ENCODE data around the gene YPEL1. TPM values are rescaled to one million over a fixed set of nuclear protein-coding genes. Genes with fewer than 3 reads are reported as not detected.

Gene YPEL1
- total RNA-seq: 8.2 TPM

- intact Hi-C loops (cut with DNase I): no loop called here
- ATAC-seq (peak; percentile 99), DNase-seq (ENCODE audit: low spot score) (peak; percentile 98)
Measured at GRCh38 chr22:21735200-21736083, at the start of gene YPEL1. TSS of gene YPEL1 (minus strand) at chr22:21735794. CDS start at chr22:21710744, 25,050 bp downstream.

DNA sequence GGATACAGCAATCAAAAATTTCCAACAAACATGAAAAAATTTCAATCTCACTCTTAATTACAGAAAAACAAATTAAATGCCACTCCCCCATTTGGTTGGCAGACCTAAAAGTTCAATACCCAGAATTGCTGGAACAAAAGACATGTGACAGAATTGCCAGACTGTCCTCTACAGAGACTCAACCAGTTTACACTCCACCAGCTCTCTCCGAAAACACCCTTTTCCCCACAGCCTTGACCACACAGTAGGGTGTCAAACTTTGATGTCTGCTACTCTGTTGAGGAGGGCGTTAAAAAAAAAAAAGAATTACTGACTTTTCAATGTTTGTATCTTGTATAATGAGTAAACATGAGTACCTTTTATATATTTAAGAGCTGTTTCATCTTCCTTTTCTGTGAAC is 44.7 kb upstream of the YPEL1 start:
- ATAC-seq (no peak), DNase-seq (ENCODE audit: low spot score) (no peak)
- intact Hi-C loops (cut with DNase I): no loop called here

DNA sequence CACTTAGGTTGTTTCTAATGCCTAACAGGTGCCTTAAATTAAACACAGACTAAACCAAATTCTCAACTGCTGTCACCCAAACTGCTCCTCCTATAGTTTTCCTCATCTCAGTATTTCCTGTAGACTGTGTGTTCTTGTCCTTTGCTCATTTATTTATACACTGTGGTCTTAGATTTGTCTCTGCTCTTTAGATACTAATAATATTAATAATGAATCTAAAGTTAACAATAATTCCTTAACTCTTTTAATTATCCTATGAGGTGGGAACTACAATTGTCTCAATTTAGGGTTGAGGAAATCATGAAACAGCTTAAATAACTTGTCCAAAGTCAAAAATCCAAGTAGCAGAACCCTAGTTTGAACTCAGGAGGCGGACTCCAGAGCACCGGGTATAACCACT is 43.9 kb upstream of the YPEL1 start:
- no peak for ATAC-seq
- intact Hi-C loops (cut with DNase I): no loop called here

GRCh38 chr22:21778705-21779363 is 43.2 kb upstream of the YPEL1 start:
- intact Hi-C loops (cut with DNase I): no loop called here
- DNase-seq (ENCODE audit: low spot score) (no peak), ATAC-seq (no peak)

More for the DNA sequence above, 43.9 kb upstream of the YPEL1 start:
- no peak for DNase-seq (ENCODE audit: low spot score)

DNA sequence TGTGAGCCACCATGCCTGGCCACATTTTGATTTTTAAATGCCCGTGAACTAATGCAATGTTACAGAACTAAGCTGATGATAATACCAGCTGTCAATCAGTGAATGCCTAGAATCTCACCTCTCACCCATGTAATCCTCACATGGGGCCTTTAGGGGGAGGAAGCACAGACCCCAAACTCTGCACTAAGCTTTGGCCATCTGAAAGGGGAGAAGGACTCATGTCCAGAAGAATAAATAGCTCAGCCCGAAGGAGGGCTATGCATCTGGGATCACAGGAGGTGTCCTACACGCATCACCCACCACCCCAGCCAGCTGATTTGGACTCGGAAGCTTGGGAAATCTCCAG is 36.0 kb upstream of the YPEL1 start:
- intact Hi-C loops (cut with DNase I): no loop called here
- DNase-seq (ENCODE audit: low spot score) (peak; percentile 26), ATAC-seq (no peak)

DNA sequence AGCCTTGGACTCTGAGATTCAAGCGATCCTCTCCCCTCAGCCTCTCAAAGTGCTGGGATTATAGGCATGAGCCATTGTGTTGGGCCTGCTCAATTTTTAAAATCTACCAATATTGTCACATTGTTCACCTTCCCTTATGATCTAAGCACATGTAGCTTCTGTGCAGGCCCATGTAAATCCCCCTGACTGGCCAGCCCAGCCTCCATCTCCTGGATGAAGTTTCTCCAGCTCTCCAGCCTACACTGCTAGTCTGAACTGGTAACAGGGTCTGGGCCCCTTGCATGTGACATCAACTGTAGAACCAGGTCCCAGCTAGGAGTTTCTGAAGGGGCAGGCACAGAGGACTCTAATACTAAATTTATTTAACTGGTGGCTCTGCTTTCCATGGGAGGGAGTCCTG is 32.8 kb upstream of the YPEL1 start:
- intact Hi-C loops (cut with DNase I): no loop called here
- ATAC-seq (no peak), DNase-seq (ENCODE audit: low spot score) (peak; percentile 25)

DNA sequence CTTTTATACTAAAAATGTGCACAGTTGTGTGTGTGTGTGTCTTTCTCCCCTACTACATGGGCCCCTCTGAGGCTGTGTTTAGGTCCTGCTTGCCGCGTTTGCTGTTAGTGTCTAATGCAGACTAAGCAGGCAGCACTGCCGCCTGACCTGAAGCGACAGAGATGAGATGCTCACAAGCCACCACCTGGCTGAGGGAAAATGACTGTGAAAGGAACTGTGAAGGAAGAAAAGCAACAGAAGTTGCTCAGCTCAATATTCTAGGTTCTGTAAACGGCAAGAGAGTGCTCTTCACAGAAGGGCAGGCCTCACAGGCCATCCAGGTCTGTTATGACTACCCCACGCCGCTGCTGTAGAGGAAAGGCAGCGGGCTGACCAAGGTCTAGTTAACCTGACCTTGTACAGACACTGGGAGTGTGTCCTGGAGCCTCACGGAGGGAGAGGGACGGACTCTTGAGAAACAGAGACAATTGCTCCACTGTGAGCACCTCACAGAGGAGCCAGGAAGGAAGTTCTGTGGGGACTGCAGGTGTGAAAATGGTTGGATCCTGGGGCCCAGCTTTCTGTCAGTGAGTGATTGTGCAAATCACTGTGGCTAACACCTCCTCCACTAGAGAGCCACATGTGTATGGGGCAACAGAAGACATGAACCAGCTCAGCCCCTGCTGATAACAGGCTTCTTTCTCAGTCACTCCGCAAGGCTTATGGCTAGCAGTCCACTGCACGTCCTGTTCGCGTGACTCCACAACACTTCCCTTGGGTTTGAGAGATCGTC is 31.3 kb upstream of the YPEL1 start:
- ATAC-seq: no peak
- intact Hi-C loops (cut with DNase I): no loop called here
- DNase-seq (ENCODE audit: low spot score): no peak

DNA sequence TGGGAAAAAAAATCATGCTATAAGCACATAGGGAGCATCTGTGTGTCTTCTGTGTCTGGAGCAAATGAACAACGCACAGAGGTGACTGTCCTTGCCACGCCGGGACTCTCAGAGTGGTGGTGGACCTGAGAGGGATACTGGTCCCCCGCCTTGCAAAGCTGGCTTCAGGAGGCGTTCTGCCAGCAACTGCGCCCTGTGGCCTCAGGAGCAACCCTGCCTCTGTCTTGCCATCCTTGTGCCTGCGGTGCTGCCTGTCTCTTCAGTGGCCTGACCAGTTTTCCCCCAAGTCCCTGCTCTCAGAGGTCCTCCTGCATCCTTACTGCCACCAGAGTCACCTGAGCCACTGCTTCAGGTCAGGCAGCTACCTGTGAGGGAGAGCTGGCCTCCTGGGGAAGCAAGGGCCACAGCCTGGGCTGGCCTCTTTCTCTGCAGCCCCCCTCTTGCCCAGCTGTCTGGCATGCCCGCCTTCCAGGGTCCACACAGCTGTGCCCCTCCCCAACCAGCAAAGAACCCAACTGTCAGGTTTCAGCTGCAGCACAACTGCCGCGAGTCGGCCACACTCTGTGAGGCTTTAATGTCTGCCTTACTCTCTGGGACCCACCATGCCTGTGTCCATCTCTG is 30.4 kb upstream of the YPEL1 start:
- DNase-seq (ENCODE audit: low spot score): no peak
- intact Hi-C loops (cut with DNase I): no loop called here
- ATAC-seq: no peak

GRCh38 chr22:21764038-21764804 is 28.6 kb upstream of the YPEL1 start:
- intact Hi-C loops (cut with DNase I): no loop called here
- no peak for ATAC-seq
- DNase-seq (ENCODE audit: low spot score): no peak

GRCh38 chr22:21762712-21763581 is 27.4 kb upstream of the YPEL1 start:
- ATAC-seq: no peak
- intact Hi-C loops (cut with DNase I): no loop called here
- DNase-seq (ENCODE audit: low spot score): no peak

DNA sequence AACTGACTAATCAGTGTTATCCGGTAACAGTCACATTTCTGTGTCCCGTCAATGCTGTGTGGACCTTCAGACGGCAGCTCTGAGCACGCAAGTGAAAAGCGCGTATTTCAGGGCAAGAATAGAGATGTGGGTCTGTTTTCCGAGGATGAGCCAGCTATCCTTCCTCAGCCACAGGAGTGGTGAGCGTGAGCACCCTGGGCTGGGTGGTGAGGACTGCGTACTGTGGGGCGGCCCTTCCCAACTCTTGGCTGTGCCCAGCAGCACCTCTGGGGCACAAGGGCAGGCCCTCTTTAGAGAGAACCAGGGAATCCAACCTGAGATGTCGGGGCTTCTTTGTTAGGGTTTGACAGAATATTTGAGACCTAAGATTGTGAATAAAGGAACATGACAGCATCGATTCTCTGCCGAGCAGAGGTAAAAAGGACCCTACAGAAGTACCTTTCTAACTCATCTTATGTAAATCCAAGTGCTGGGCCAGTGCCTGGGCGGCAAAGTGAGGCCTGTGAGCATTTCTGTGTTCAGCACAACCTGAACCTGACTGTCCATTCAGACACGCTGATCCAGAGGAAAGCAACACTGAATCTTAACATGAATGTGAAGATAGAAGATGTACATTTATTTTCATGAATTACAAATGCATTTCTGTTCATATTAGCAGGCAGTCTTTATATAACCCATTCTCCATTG is 26.5 kb upstream of the YPEL1 start:
- ATAC-seq: no peak
- DNase-seq (ENCODE audit: low spot score): no peak
- intact Hi-C loops (cut with DNase I): no loop called here

- DNase-seq (ENCODE audit: low spot score) (no peak), ATAC-seq (no peak)
- intact Hi-C loops (cut with DNase I): no loop called here
Measured at GRCh38 chr22:21761086-21761485, 25.5 kb upstream of the YPEL1 start.

GRCh38 chr22:21760640-21761039 is 25.0 kb upstream of the YPEL1 start:
- intact Hi-C loops (cut with DNase I): no loop called here
- DNase-seq (ENCODE audit: low spot score) (no peak), ATAC-seq (no peak)

DNA sequence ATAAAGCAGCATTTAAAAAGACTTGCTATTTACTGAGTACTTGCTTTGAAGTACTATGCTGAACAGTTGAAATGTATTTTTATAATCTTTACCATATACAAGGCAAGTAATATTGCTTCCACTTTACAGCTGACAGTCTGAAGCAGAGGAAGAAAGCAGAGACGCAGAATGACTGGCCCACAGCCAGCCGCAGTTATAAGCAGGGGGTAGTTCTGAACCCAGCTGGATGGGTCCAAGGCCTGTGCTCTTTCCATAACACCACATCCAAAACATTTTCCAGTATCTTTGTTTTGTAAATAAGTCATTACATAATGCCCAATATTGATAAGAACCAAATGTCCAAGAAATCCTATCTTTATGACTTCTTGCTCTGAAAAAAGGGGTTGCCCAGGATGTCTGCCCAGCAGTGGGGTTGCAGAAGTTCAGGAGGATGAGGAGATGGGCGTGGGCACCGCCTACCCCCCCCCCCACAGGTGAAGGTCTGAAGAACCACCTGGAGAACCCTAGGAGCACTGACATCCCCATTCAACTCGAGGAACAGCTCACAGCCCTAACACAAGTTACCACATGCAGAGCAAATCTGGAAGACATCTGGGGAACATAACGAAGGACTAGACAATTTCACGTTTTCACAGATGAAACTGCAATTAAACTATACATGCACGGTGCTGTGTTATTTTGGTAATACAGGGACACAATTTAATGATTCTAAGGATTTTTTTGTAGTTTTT is 24.2 kb upstream of the YPEL1 start:
- intact Hi-C loops (cut with DNase I): no loop called here
- ATAC-seq (no peak), DNase-seq (ENCODE audit: low spot score) (no peak)

DNA sequence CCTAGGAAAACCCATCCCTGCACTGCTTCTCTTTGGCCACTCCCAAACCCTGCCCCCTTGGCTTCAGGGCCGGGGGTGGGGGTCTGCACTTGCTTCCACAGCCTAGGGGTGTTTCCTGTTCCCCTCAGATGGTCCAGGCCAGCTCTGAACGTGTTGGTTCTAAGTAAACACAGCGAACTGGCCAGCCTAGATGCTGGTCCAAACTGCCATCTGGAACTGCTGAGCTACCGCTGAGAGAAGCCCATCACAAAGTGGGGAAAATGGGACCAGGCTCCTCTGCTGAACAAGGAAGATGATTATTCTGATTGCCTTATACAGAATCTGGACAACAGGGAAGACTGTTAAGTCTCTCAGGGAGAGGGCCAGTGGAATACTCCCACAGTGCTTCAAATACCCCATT is 23.5 kb upstream of the YPEL1 start:
- ATAC-seq: no peak
- intact Hi-C loops (cut with DNase I): no loop called here
- no peak for DNase-seq (ENCODE audit: low spot score)

- intact Hi-C loops (cut with DNase I): no loop called here
- no peak for ATAC-seq
Measured at GRCh38 chr22:21758091-21758864, 22.7 kb upstream of the YPEL1 start.

More at GRCh38 chr22:21758091-21758864, 22.7 kb upstream of the YPEL1 start:
- DNase-seq (ENCODE audit: low spot score): no peak

Data from sciatic nerve (tissue), 2 donors.